Lower lobe of right lung (tissue), 2 donors: ENCODE data around the gene NEU3. TPM values are rescaled to one million over a fixed set of nuclear protein-coding genes. Genes with fewer than 3 reads are reported as not detected.

Source experiments
- ATAC-seq, 2 donors: fragments of 200-7000 bp; cut with Tn5 transposase; one replicate each; pipeline ENCODE4 v1.9.1; 2020 to 2022; ENCODE audit warnings: mild to moderate bottlenecking in 2 of 2, moderate library complexity in 2 of 2
- DNase-seq: peaks from one replicate; pipeline ENCODE4 v3.0.0-alpha.2; 2020
- H3K27ac ChIP-seq: fragments of 200-600 bp; one replicate; pipeline ENCODE4 v1.8.0; 2022
- H3K27me3 ChIP-seq: fragments of 200-600 bp; one replicate; pipeline ENCODE4 v1.8.0; 2022; ENCODE audit warnings: low read depth
- H3K36me3 ChIP-seq: fragments of 200-600 bp; one replicate; pipeline ENCODE4 v1.8.0; 2022; ENCODE audit warnings: mild to moderate bottlenecking
- H3K4me1 ChIP-seq: fragments of 200-600 bp; one replicate; pipeline ENCODE4 v1.8.0; 2022
- H3K4me3 ChIP-seq: fragments of 200-600 bp; one replicate; pipeline ENCODE4 v1.8.0; 2022; ENCODE audit warnings: mild to moderate bottlenecking
- H3K9me3 ChIP-seq: fragments of 200-600 bp; one replicate; pipeline ENCODE4 v1.8.0; 2022
- CTCF ChIP-seq: fragments of 200-600 bp; IDR thresholded peaks from one replicate; pipeline ENCODE4 v1.8.0; 2022; ENCODE audit warnings: antibody characterized with exemption, mild to moderate bottlenecking
- intact Hi-C: fragments of 100-400 bp; cut with DNase I; formaldehyde crosslinking; loops from one replicate; pipeline ENCODE4 v1.11.0; 2022
- long read RNA-seq: library from polyadenylated mRNA; unstranded; transcript quantifications from one replicate; pipeline ENCODE4 v2.0.0, GENCODE V29; 2021
- total RNA-seq: library from RNA; stranded (reverse); fragmentation: NEBNext Ultra II Directional; extraction: Animal tissue kit (Norgen Biotek cat#: 25700); gene quantifications from one replicate; pipeline ENCODE4 v1.2.1, GENCODE V29; 2021
- donor health status: DM: no; HTN: yes; CAD: no; lungs with severe emphysema.

The NEU3 gene
- 10.7 TPM for total RNA-seq
- long read RNA-seq, full-length matches to known transcripts = 3 of 14 reads
- long read RNA-seq, partial matches to known transcripts = 0 of 14 reads
- long read RNA-seq, other reads (novel, unspliced or antisense) = 11 of 14 reads

- H3K4me3 ChIP-seq = peak within 1 kb of the TSS; percentile 85
- DNase-seq = peak; percentile 88
- no peaks in the 10 kb centered on the region for H3K9me3 ChIP-seq
- no peaks in the 10 kb centered on the region for H3K27me3 ChIP-seq
- TF ChIP-seq CTCF = no peak
- peaks cover 14% of the 10 kb centered on the region for H3K4me1 ChIP-seq
- intact Hi-C loops = no loop called here
- H3K36me3 ChIP-seq = no peaks in the 10 kb centered on the region
- H3K27ac ChIP-seq = peak within 1 kb of the TSS; percentile 79
- peak; percentile 97 to 99 for ATAC-seq
Observed at GRCh38 chr11:74988541-74989259, at the start of gene NEU3. NEU3 (plus strand) TSS chr11:74988933; CDS start chr11:74989061, 128 bp downstream.

- TF ChIP-seq CTCF = no peak
- DNase-seq (no peak), ATAC-seq (no peak)
- H3K4me1 ChIP-seq = no peaks in the 10 kb centered on the region
- no peaks in the 10 kb centered on the region for H3K27me3 ChIP-seq
- peaks cover 20% of the 10 kb centered on the region for H3K36me3 ChIP-seq
- H3K27ac ChIP-seq = no peak overlapping the region
- no peak overlapping the region for H3K4me3 ChIP-seq
- H3K9me3 ChIP-seq = no peaks in the 10 kb centered on the region
- intact Hi-C loops = no loop called here
Observed at GRCh38 chr11:74941492-74941891, 47.2 kb upstream of the NEU3 start.

GRCh38 chr11:74942073-74942759 is 46.5 kb upstream of the NEU3 start:
- Histone ChIP-seq H3K27ac (no peak overlapping the region), H3K9me3 (no peaks in the 10 kb centered on the region), H3K4me1 (no peaks in the 10 kb centered on the region), H3K27me3 (no peaks in the 10 kb centered on the region), H3K36me3 (peaks cover 15% of the 10 kb centered on the region), H3K4me3 (no peak overlapping the region)
- ATAC-seq = no peak
- TF ChIP-seq CTCF = no peak
- no peak for DNase-seq
- intact Hi-C loops = no loop called here

GRCh38 chr11:74948546-74948897 is 40.2 kb upstream of the NEU3 start:
- peak; percentile 14 to 51 for ATAC-seq
- TF ChIP-seq CTCF = no peak
- DNase-seq = no peak
- peaks cover 5% of the 10 kb centered on the region for H3K36me3 ChIP-seq
- H3K4me3 ChIP-seq = peak overlapping the region; percentile 92
- H3K4me1 ChIP-seq = peaks cover 27% of the 10 kb centered on the region
- H3K27ac ChIP-seq = peak overlapping the region; percentile 82
- no peaks in the 10 kb centered on the region for H3K27me3 ChIP-seq
- no peaks in the 10 kb centered on the region for H3K9me3 ChIP-seq
- intact Hi-C loops = no loop called here

- H3K4me1 ChIP-seq = peaks cover 27% of the 10 kb centered on the region
- peaks cover 7% of the 10 kb centered on the region for H3K36me3 ChIP-seq
- intact Hi-C loops = no loop called here
- peak within 1 kb of the TSS; percentile 82 for H3K27ac ChIP-seq
- no peaks in the 10 kb centered on the region for H3K9me3 ChIP-seq
- DNase-seq = peak; percentile 100
- no peaks in the 10 kb centered on the region for H3K27me3 ChIP-seq
- peak; percentile 100 for ATAC-seq
- TF ChIP-seq CTCF = no peak
- peak within 1 kb of the TSS; percentile 92 for H3K4me3 ChIP-seq
Observed at GRCh38 chr11:74948898-74949752, 39.6 kb upstream of the NEU3 start, which contains the start of the genes SPCS2 and XRRA1. SPCS2 (plus strand) TSS chr11:74949266; CDS start chr11:74949286, 20 bp downstream. XRRA1 (minus strand) TSS chr11:74949091; CDS start chr11:74940878, 8,213 bp downstream.
